Endothelial cell (in vitro differentiated cells): Measurements from ENCODE around the gene BCHE. TPM values are rescaled to one million over a fixed set of nuclear protein-coding genes. Genes with fewer than 3 reads are reported as not detected.

Experiments used
- DNase-seq: peaks from one replicate; pipeline ENCODE4 v3.0.0; 2021; ENCODE audit warnings: low spot score
- H3K27ac Mint-ChIP-seq: one replicate; pipeline ENCODE4 v1.8.0; 2021; ENCODE audit warnings: mixed read lengths, inconsistent platforms; ENCODE audit not compliant: unreplicated experiment
- H3K27me3 Mint-ChIP-seq: one replicate; pipeline ENCODE4 v1.8.0; 2021; ENCODE audit warnings: mild to moderate bottlenecking, moderate library complexity, mixed read lengths, inconsistent platforms; ENCODE audit not compliant: unreplicated experiment
- H3K36me3 Mint-ChIP-seq: one replicate; pipeline ENCODE4 v1.8.0; 2021; ENCODE audit warnings: mild to moderate bottlenecking, low read depth, mixed read lengths, inconsistent platforms; ENCODE audit not compliant: unreplicated experiment
- H3K4me1 Mint-ChIP-seq: one replicate; pipeline ENCODE4 v1.8.0; 2021; ENCODE audit warnings: mild to moderate bottlenecking, mixed read lengths, inconsistent platforms; ENCODE audit not compliant: unreplicated experiment
- H3K4me3 Mint-ChIP-seq: one replicate; pipeline ENCODE4 v1.8.0; 2021; ENCODE audit warnings: mild to moderate bottlenecking, mixed read lengths, inconsistent platforms; ENCODE audit not compliant: unreplicated experiment
- H3K9me3 Mint-ChIP-seq: one replicate; pipeline ENCODE4 v1.8.0; 2021; ENCODE audit warnings: mixed read lengths, inconsistent platforms; ENCODE audit not compliant: unreplicated experiment
- CTCF ChIP-seq: fragments of 200-600 bp; sonication (generic); IDR thresholded peaks from one replicate; pipeline ENCODE4 v1.5.0; 2021; ENCODE audit warnings: antibody characterized with exemption; ENCODE audit not compliant: unreplicated experiment
- total RNA-seq: library from RNA; stranded (reverse); fragmentation: NEBNext Ultra II Directional; extraction: Animal tissue kit (Norgen Biotek cat#: 25700); gene quantifications from one replicate; pipeline ENCODE4 v1.2.1, GENCODE V29; 2021; ENCODE audit not compliant: unreplicated experiment

BCHE gene
- total RNA-seq, 1 donor from 2014 or later = 3.1 TPM

GRCh38 chr3:165778891-165779290 lies 58.3 kb downstream of the BCHE start:
- H3K4me3 Mint-ChIP-seq = no peak overlapping the region
- TF ChIP-seq CTCF = no peak
- H3K36me3 Mint-ChIP-seq = no peaks in the 10 kb centered on the region
- no peak for DNase-seq
- H3K9me3 Mint-ChIP-seq = no peaks in the 10 kb centered on the region
- H3K27ac Mint-ChIP-seq = no peak overlapping the region
- H3K27me3 Mint-ChIP-seq = no peaks in the 10 kb centered on the region
- H3K4me1 Mint-ChIP-seq = no peaks in the 10 kb centered on the region

- Mint-ChIP-seq H3K9me3 (no peaks in the 10 kb centered on the region), H3K27me3 (no peaks in the 10 kb centered on the region), H3K4me1 (no peaks in the 10 kb centered on the region), H3K4me3 (no peak overlapping the region), H3K27ac (no peak overlapping the region), H3K36me3 (no peaks in the 10 kb centered on the region)
- TF ChIP-seq CTCF = no peak
- no peak for DNase-seq
These were observed 58.8 kb downstream of the BCHE start for GRCh38 chr3:165778456-165778855.

GRCh38 chr3:165775824-165776223 lies 61.4 kb downstream of the BCHE start:
- Mint-ChIP-seq H3K9me3 (no peaks in the 10 kb centered on the region), H3K27ac (no peak overlapping the region), H3K27me3 (no peaks in the 10 kb centered on the region), H3K4me3 (no peak overlapping the region), H3K36me3 (no peaks in the 10 kb centered on the region), H3K4me1 (no peaks in the 10 kb centered on the region)
- TF ChIP-seq CTCF = no peak
- DNase-seq = no peak

GRCh38 chr3:165770781-165771180 lies 66.4 kb downstream of the BCHE start:
- no peak for DNase-seq
- Mint-ChIP-seq H3K27me3 (no peaks in the 10 kb centered on the region), H3K27ac (no peak overlapping the region), H3K9me3 (no peaks in the 10 kb centered on the region), H3K4me3 (no peak overlapping the region), H3K36me3 (no peaks in the 10 kb centered on the region), H3K4me1 (no peaks in the 10 kb centered on the region)
- TF ChIP-seq CTCF = no peak

- no peak for DNase-seq
- Mint-ChIP-seq H3K9me3 (no peaks in the 10 kb centered on the region), H3K4me1 (no peaks in the 10 kb centered on the region), H3K4me3 (no peak overlapping the region), H3K36me3 (no peaks in the 10 kb centered on the region), H3K27me3 (no peaks in the 10 kb centered on the region), H3K27ac (no peak overlapping the region)
- TF ChIP-seq CTCF = no peak
These were observed 68.5 kb downstream of the BCHE start for GRCh38 chr3:165768680-165769079.
